H1 (cell line): ENCODE data around the gene S100A14.

Experiments used
- CTCF ChIP-seq, 3 experiments: IDR thresholded peaks; 1 replicate in 2 of 3; 2 replicates in 1 of 3; pipeline versions ENCODE4 v1.5.1 to v1.6.1; 2011; ENCODE audit warnings: low read length in 3 of 3, mild to moderate bottlenecking in 3 of 3, inconsistent platforms in 2 of 3, low read depth in 1 of 3, moderate library complexity in 1 of 3; ENCODE audit not compliant: insufficient read depth in 1 of 3; ENCODE audit errors: control extremely low read depth in 1 of 3
- SP1 ChIP-seq: IDR thresholded peaks from 2 replicates; pipeline ENCODE4 v1.6.1; 2011; ENCODE audit warnings: low read depth, low read length

GRCh38 chr1:153636312-153636711 is 20.2 kb upstream of the S100A14 start:
- no peak for TF ChIP-seq CTCF (IDR thresholded peaks at IDR 0.05; ENCODE audit: control extremely low read depth in 1 of 3, insufficient read depth in 1 of 3, low read depth in 1 of 3, low read length in 3 of 3)
- TF ChIP-seq SP1 = no peak
